ENCODE results near the gene KCNMB2. TPM values are rescaled to one million over a fixed set of nuclear protein-coding genes. Genes with fewer than 3 reads are reported as not detected.

KCNMB2 gene
- total RNA-seq, 1 donor from 2014 or later, result not detected

DNA sequence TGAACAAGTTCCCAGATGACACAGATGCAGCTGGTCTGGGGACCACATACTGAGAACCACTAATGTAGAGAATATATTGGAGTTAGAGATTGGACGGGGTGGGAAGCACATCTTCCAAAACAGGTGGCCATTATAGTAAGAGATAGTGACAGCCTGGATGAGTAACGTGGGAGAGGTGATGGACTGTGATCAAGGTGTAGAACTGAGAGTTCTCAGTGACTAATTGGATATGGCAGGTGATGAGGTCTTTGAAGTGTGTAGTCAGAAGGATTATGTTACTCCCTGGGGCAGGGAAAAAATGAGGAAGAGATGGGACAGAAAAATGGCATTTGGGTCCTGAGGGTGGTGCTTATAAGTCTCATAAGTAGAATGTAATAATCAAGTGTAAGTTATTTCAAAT lies 66.6 kb downstream of the KCNMB2 start:
- TF ChIP-seq, protein P1, sequence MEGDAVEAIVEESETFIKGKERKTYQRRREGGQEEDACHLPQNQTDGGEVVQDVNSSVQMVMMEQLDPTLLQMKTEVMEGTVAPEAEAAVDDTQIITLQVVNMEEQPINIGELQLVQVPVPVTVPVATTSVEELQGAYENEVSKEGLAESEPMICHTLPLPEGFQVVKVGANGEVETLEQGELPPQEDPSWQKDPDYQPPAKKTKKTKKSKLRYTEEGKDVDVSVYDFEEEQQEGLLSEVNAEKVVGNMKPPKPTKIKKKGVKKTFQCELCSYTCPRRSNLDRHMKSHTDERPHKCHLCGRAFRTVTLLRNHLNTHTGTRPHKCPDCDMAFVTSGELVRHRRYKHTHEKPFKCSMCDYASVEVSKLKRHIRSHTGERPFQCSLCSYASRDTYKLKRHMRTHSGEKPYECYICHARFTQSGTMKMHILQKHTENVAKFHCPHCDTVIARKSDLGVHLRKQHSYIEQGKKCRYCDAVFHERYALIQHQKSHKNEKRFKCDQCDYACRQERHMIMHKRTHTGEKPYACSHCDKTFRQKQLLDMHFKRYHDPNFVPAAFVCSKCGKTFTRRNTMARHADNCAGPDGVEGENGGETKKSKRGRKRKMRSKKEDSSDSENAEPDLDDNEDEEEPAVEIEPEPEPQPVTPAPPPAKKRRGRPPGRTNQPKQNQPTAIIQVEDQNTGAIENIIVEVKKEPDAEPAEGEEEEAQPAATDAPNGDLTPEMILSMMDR (IDR thresholded peaks at IDR 0.05), result no peak
- Mint-ChIP-seq H3K27me3 (ENCODE audit: unreplicated experiment) (peaks cover 43% of the 10 kb centered on the region), H3K4me3 (ENCODE audit: unreplicated experiment) (no peak overlapping the region), H3K9me3 (ENCODE audit: unreplicated experiment) (no peaks in the 10 kb centered on the region), H3K4me1 (ENCODE audit: unreplicated experiment) (no peaks in the 10 kb centered on the region), H3K27ac (ENCODE audit: unreplicated experiment) (no peak overlapping the region), H3K36me3 (ENCODE audit: unreplicated experiment) (no peaks in the 10 kb centered on the region)
- DNase-seq (ENCODE audit: extremely low spot score, unreplicated experiment), result no peak

DNA sequence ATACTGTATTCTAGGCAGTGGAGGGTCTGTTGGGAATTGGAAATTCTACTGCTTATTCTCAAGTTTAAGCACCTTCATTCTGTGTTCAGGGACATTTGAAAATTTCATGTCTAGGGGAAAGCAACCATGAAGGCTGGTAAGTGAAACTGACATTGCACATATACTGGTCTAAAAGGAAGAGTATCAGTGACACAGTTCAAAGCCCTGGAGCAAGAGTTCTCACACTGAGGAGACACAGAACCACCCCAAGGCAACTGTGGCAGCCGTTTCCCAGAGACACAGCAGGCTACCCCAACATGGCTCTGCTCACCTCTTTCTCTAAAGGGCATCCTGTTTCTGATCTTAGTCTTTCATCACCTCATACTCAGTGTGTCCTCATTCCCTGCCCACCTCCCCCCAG lies 67.5 kb downstream of the KCNMB2 start:
- Mint-ChIP-seq H3K27ac (ENCODE audit: unreplicated experiment) (no peak overlapping the region), H3K9me3 (ENCODE audit: unreplicated experiment) (no peaks in the 10 kb centered on the region), H3K4me3 (ENCODE audit: unreplicated experiment) (no peak overlapping the region)

DNA sequence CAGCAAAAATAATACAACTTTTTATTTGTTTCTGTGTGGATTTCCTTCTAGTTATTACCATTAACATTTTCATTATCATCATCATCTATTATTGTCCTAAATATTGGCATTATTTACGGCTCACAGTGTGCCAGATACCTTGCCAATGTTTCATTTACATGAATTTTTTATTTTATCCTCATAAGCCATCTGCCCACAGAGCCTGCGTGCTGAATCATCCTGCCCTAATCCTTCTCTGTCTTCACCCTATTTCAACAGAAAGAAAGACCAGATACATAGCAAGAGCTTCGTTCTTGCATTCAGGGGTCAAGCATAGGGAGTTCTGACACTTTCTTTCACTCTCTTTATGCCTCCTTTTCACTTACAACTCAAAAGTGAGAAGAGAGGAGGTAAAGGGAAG lies 82.0 kb downstream of the KCNMB2 start:
- TF ChIP-seq, protein P1 (IDR thresholded peaks at IDR 0.05), result no peak
- H3K27ac Mint-ChIP-seq (ENCODE audit: unreplicated experiment), result no peak overlapping the region
- H3K4me1 Mint-ChIP-seq (ENCODE audit: unreplicated experiment), result no peaks in the 10 kb centered on the region
- peaks cover 7% of the 10 kb centered on the region for H3K9me3 Mint-ChIP-seq (ENCODE audit: unreplicated experiment)
- no peaks in the 10 kb centered on the region for H3K36me3 Mint-ChIP-seq (ENCODE audit: unreplicated experiment)
- H3K27me3 Mint-ChIP-seq (ENCODE audit: unreplicated experiment), result no peaks in the 10 kb centered on the region
- no peak overlapping the region for H3K4me3 Mint-ChIP-seq (ENCODE audit: unreplicated experiment)
- no peak for DNase-seq (ENCODE audit: extremely low spot score, unreplicated experiment)

More for the DNA sequence above, 67.5 kb downstream of the KCNMB2 start:
- Mint-ChIP-seq H3K4me1 (ENCODE audit: unreplicated experiment) (no peaks in the 10 kb centered on the region), H3K36me3 (ENCODE audit: unreplicated experiment) (no peaks in the 10 kb centered on the region), H3K27me3 (ENCODE audit: unreplicated experiment) (peaks cover 38% of the 10 kb centered on the region)
- TF ChIP-seq, protein P1 (IDR thresholded peaks at IDR 0.05), result no peak
- DNase-seq (ENCODE audit: extremely low spot score, unreplicated experiment), result no peak

DNA sequence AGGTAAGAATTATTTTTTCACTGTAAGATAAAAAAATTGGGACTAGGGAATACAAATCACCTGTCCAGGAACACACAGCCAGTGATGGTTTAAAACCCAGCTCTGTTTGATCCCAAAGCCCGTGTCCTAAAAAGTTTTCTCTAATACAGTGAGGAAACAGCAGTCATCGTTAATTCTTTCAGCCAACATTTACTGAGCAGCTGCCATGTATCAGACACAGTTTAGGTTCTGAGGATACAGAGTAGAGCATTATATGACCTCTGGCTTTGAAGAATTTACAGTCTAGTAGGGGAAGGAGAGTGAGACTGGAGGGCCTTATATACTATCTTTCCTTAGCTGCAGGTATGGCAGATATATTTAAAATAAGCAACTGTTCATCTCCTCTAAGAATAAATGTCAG lies 82.7 kb downstream of the KCNMB2 start:
- no peak for DNase-seq (ENCODE audit: extremely low spot score, unreplicated experiment)
- no peak overlapping the region for H3K4me3 Mint-ChIP-seq (ENCODE audit: unreplicated experiment)
- H3K4me1 Mint-ChIP-seq (ENCODE audit: unreplicated experiment), result no peaks in the 10 kb centered on the region
- H3K9me3 Mint-ChIP-seq (ENCODE audit: unreplicated experiment), result peaks cover under 1% of the 10 kb centered on the region
- TF ChIP-seq, protein P1 (IDR thresholded peaks at IDR 0.05), result no peak
- no peaks in the 10 kb centered on the region for H3K27me3 Mint-ChIP-seq (ENCODE audit: unreplicated experiment)
- no peak overlapping the region for H3K27ac Mint-ChIP-seq (ENCODE audit: unreplicated experiment)
- H3K36me3 Mint-ChIP-seq (ENCODE audit: unreplicated experiment), result no peaks in the 10 kb centered on the region

DNA sequence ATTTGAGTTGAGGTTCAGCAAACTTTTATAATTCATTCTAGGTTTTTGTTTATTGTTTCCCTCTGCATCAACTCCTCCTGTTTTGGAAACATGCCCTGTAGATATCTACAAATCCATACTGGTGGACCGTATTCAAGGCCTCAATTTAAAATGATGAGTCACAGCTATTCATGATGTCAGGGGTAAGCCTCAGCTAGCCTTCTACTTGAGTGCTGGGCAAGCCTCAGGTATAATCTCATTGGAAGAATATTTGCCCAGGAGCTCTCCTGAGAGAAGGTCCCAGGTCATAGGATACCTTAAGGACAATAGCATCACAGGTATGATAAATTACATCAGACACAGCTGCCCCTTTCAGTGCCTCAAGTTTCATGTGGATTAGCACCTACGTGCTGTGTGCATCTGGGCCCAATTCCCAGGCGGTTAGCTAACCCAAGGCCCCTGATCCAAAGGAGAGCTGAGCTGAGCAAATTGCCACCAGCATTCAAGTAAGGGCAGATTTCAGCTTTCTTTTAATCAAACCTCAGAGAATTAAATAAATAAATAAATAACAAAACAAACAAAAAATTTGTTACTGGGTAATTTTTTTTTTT lies 87.5 kb downstream of the KCNMB2 start:
- Mint-ChIP-seq H3K27me3 (ENCODE audit: unreplicated experiment) (peaks cover 9% of the 10 kb centered on the region), H3K36me3 (ENCODE audit: unreplicated experiment) (no peaks in the 10 kb centered on the region), H3K4me1 (ENCODE audit: unreplicated experiment) (no peaks in the 10 kb centered on the region), H3K4me3 (ENCODE audit: unreplicated experiment) (no peak overlapping the region), H3K27ac (ENCODE audit: unreplicated experiment) (no peak overlapping the region), H3K9me3 (ENCODE audit: unreplicated experiment) (no peaks in the 10 kb centered on the region)
- TF ChIP-seq, protein P1 (IDR thresholded peaks at IDR 0.05), result no peak
- DNase-seq (ENCODE audit: extremely low spot score, unreplicated experiment), result no peak

Data from osteocyte (in vitro differentiated cells).